ENCODE measurements around the gene PAN3. TPM values are rescaled to one million over a fixed set of nuclear protein-coding genes. Genes with fewer than 3 reads are reported as not detected.
A peak's percentile ranks its signal among the peaks of the same experiment; 100 is the strongest.
"Not testable (repeated sequence)": the region's sequence is repeated elsewhere in the genome, so short reads cannot be mapped to it uniquely, and the experiment has no call there.

Gene PAN3
- total RNA-seq, 2 donors from 2014 or later, result 38.2 to 42.6 TPM

DNA sequence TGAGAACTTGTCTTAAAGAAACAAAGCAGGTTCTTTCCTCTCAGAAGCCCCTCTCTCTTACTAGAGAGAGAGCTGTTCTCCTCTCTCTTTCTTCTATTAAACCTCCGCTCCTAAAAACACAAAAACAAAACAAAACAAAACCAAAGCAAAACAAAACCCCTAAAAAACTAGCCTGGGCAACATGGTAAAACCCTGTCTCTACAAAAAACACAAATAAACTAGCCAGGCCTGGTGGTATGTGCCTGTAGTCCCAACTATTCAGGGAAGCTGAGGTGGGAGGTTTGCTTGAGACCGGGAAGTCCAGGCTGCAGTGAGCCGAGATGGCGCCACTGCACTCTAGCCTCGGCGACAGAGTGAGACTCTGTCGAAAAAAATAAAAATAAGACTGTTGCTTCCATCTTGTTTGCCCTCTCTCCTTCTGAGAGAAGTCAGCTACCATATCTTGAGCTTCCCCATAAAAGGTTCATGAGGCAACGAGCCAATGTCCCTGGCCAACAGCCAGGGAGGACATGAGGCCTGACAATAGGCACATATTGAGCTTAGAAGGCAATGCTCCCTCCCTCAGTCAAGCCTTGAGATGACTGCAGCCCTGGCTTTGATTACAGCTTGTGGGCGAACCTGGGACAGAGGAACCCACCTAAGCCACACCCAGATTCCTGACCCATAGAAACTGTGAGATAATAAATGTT, 20.5 kb upstream of the PAN3 start:
- Mint-ChIP-seq H3K27me3 (ENCODE audit: low read depth) (no peaks in the 10 kb centered on the region), H3K4me3 (no peak overlapping the region), H3K36me3 (ENCODE audit: insufficient read depth in 2 of 2) (no peaks in the 10 kb centered on the region), H3K27ac (no peak overlapping the region), H3K4me1 (ENCODE audit: low read depth) (peaks cover 12% of the 10 kb centered on the region), H3K9me3 (no peaks in the 10 kb centered on the region)
- no peak for ATAC-seq (replicated peaks in 1 of 2)
- DNase-seq, result no peak

DNA sequence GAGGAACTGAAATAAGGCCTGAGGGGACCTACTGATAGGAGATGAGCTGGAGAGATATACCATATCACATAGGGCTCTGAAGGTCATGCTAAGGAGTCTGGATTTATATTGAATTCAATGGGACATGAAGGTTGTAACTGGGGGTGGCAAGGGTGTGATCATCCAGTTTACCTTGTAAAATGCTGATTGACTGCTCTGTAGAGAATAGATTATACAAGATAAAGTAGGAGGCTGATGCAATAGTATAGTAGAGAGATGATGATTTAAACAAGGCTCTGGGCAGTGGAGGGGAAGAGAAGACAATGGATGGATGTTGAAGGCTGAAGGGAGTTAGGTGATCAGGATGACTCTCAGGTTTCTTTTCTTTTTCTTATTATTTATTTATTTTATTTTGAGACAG, 18.0 kb upstream of the PAN3 start:
- no peak overlapping the region for H3K4me3 Mint-ChIP-seq
- DNase-seq (no peak), ATAC-seq (replicated peaks in 1 of 2) (no peak)
- no peaks in the 10 kb centered on the region for H3K27me3 Mint-ChIP-seq (ENCODE audit: low read depth)
- H3K27ac Mint-ChIP-seq, result no peak overlapping the region
- H3K36me3 Mint-ChIP-seq (ENCODE audit: insufficient read depth in 2 of 2), result no peaks in the 10 kb centered on the region
- H3K9me3 Mint-ChIP-seq, result no peaks in the 10 kb centered on the region
- H3K4me1 Mint-ChIP-seq (ENCODE audit: low read depth), result peaks cover 12% of the 10 kb centered on the region

DNA sequence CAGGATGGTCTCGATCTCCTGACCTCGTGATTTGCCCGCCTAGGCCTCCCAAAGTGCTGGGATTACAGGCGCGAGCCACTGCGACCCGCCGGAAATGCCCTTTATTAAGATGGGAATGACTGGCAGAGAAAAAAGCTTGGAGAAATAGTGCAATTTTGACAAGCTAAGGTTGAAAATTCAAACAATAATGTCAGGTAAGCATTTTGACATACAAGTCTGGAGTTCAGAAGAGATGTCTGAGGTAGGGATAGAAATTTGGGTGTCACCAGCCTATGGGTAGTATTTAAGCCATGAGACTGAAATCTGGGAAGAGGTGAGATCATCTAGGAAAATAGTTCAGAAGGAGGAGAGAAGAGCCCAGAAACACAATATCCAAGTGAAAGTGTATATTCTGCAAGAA, 17.1 kb upstream of the PAN3 start:
- H3K27ac Mint-ChIP-seq, result no peak overlapping the region
- no peak for ATAC-seq (replicated peaks in 1 of 2)
- H3K9me3 Mint-ChIP-seq, result no peaks in the 10 kb centered on the region
- H3K4me1 Mint-ChIP-seq (ENCODE audit: low read depth), result peaks cover 12% of the 10 kb centered on the region
- no peak for DNase-seq
- H3K36me3 Mint-ChIP-seq (ENCODE audit: insufficient read depth in 2 of 2), result no peaks in the 10 kb centered on the region
- H3K4me3 Mint-ChIP-seq, result no peak overlapping the region
- no peaks in the 10 kb centered on the region for H3K27me3 Mint-ChIP-seq (ENCODE audit: low read depth)

DNA sequence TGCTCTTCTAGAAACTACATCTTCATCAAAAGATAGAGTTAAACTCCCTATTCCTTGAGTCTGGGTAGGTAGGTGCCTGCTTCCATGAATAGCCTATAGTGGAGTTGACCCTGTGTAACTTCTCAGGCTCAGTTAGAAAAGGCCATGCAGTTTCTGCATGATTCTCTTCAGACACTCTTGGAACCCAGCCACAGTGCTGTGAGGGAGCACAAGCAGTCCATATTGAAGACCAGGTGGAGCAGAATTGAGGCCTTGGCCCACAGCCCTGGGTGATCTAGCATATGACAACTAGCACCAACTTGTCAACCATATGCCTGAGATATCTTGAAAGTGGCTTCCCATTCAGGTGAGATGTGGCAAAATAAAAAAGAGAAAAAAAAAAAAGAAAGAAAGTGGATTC, 10.3 kb upstream of the PAN3 start:
- Mint-ChIP-seq H3K36me3 (ENCODE audit: insufficient read depth in 2 of 2) (no peaks in the 10 kb centered on the region), H3K9me3 (no peaks in the 10 kb centered on the region), H3K4me1 (ENCODE audit: low read depth) (no peaks in the 10 kb centered on the region), H3K27ac (no peak overlapping the region), H3K27me3 (ENCODE audit: low read depth) (no peaks in the 10 kb centered on the region), H3K4me3 (no peak overlapping the region)
- no peak for DNase-seq
- ATAC-seq (replicated peaks in 1 of 2), result no peak

DNA sequence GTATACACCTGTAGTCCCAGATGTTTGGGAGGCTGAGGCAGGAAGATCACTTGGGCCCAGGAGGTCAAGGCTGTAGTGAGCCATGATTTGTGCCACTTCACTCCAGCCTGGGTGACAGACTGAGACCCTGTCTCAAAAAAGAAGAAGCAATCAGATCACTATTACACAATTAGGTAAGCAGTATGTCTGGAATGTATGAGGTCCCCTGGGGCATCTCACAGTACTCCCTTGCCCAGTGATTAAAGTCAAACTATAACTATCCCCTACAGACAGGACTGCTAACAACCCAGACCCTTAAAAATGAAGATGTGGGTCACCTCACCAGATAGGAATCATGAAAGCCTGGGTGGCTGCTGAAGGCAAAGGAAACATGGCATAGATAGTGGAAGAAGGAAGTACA, 9.4 kb upstream of the PAN3 start:
- H3K27ac Mint-ChIP-seq, result no peak overlapping the region
- DNase-seq, result no peak
- H3K27me3 Mint-ChIP-seq (ENCODE audit: low read depth), result no peaks in the 10 kb centered on the region
- H3K36me3 Mint-ChIP-seq (ENCODE audit: insufficient read depth in 2 of 2), result no peaks in the 10 kb centered on the region
- H3K4me1 Mint-ChIP-seq (ENCODE audit: low read depth), result no peaks in the 10 kb centered on the region
- no peaks in the 10 kb centered on the region for H3K9me3 Mint-ChIP-seq
- no peak for ATAC-seq (replicated peaks in 1 of 2)
- no peak overlapping the region for H3K4me3 Mint-ChIP-seq

DNA sequence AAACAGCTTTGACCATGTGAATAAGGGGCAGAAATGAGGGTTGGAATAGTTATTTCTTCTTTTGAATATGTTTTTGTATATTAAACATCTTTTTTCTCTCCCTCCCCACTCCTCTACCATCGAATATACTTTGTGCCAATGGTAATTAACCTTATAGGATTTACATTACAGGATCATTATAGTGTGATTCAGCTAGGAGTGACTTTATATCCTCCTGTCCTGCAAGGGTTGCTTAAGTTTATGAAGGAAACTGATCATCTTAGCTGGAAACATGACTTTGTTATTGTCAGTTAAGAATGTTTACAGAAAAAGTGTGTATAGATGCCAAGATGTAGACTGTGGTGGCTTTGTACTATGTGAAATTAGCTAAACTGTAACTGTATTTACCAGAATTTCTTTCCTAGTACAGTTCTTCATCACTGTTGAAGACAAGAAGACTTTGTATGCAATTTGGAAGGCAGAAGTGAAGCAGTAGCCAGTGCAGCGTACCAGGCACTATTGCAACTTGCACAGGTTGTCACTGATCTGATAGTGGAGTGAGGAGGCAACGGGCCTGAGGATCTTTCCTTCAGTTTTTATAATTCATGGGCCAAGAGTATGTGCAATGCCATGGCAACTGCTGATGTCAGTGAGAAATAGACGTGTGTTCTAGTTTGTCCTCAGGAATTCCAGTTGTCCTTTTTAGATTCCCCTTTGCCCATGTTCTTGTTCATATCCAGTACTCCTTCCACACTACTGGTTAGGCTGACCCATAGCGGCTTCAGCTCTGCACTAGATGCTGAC, 8.2 kb upstream of the PAN3 start:
- H3K36me3 Mint-ChIP-seq (ENCODE audit: insufficient read depth in 2 of 2), result no peaks in the 10 kb centered on the region
- no peaks in the 10 kb centered on the region for H3K9me3 Mint-ChIP-seq
- no peaks in the 10 kb centered on the region for H3K4me1 Mint-ChIP-seq (ENCODE audit: low read depth)
- ATAC-seq (replicated peaks in 1 of 2), result no peak
- no peak for DNase-seq
- H3K27me3 Mint-ChIP-seq (ENCODE audit: low read depth), result no peaks in the 10 kb centered on the region
- no peak overlapping the region for H3K4me3 Mint-ChIP-seq
- no peak overlapping the region for H3K27ac Mint-ChIP-seq

DNA sequence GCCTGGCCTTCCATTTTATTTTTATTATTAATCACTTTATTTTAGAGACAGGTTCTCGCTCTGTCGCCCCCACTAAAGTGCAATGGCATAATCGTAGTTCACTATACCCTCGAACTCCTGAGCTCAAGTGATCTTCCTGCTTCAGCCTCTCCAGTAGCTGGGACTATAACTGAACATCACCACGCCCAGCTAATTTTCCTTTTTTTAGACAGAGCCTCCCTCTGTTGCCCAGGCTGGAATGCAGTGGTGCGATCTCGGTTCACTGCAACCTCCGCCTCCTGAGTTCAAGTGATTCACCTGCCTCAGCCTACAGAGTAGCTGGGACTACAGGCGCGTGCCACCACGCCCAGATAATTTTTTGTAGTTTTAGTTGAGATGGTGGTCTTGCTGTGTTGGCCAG, 6.7 kb upstream of the PAN3 start:
- Mint-ChIP-seq H3K4me1 (ENCODE audit: low read depth) (peaks cover 12% of the 10 kb centered on the region), H3K4me3 (no peak overlapping the region), H3K36me3 (ENCODE audit: insufficient read depth in 2 of 2) (no peaks in the 10 kb centered on the region), H3K27me3 (ENCODE audit: low read depth) (no peaks in the 10 kb centered on the region), H3K9me3 (no peaks in the 10 kb centered on the region), H3K27ac (no peak overlapping the region)
- no peak for ATAC-seq (replicated peaks in 1 of 2)
- no peak for DNase-seq

DNA sequence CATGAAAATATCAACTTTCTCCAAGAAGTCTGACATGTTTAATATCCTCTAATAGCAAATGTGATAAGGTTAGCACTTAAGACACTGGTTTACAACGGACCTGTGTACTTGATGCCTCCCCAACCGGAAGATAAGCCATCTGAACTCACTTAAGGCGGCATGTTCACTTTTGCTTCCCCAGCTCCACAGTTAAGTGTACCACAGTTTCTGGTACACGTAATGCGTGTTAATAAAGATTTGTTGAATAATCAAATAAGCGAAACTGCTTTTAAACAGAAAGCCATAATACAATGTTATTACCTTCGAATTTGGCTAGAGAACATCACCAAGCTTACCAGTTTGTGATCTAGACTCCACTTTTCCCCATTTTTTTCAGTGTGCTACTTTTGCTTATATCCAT, 1.4 kb upstream of the PAN3 start:
- DNase-seq (peak in 1 of 2 donors; percentile 4), ATAC-seq (replicated peaks in 1 of 2) (no peak)
- Mint-ChIP-seq H3K4me1 (ENCODE audit: low read depth) (peaks cover 50% of the 10 kb centered on the region), H3K27me3 (ENCODE audit: low read depth) (no peaks in the 10 kb centered on the region), H3K27ac (peak overlapping the region; percentile 100), H3K36me3 (ENCODE audit: insufficient read depth in 2 of 2) (peaks cover 4% of the 10 kb centered on the region in 2 donors), H3K9me3 (no peaks in the 10 kb centered on the region), H3K4me3 (peak overlapping the region; percentile 85 to 95)

DNA sequence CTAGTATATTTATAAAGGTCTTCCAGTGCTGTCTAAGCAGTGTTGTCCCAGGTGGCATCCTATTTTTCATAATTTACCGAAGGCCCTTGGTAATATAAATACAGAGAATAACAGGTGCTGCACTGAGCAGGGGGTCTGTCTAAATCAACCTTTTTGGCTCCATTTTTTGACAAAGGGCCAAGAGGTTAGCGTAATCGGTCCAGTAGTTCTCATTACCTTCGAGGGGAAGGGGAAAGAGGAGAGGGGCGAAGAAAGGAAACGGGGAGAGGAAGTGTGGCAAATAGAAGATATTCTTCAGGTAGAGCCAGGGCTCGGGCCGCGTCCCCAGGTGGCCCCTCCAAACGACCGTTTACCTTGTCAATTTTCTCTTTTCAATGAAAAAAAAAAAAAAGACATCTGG, 749 bp upstream of the PAN3 start:
- ATAC-seq (replicated peaks in 1 of 2) (no peak), DNase-seq (no peak)
- peaks cover 57% of the 10 kb centered on the region for H3K4me1 Mint-ChIP-seq (ENCODE audit: low read depth)
- peak overlapping the region; percentile 85 to 95 for H3K4me3 Mint-ChIP-seq
- H3K27me3 Mint-ChIP-seq (ENCODE audit: low read depth), result no peaks in the 10 kb centered on the region
- H3K9me3 Mint-ChIP-seq, result no peaks in the 10 kb centered on the region
- H3K27ac Mint-ChIP-seq, result peak overlapping the region; percentile 100
- H3K36me3 Mint-ChIP-seq (ENCODE audit: insufficient read depth in 2 of 2), result peaks cover 4% of the 10 kb centered on the region in 2 donors

DNA sequence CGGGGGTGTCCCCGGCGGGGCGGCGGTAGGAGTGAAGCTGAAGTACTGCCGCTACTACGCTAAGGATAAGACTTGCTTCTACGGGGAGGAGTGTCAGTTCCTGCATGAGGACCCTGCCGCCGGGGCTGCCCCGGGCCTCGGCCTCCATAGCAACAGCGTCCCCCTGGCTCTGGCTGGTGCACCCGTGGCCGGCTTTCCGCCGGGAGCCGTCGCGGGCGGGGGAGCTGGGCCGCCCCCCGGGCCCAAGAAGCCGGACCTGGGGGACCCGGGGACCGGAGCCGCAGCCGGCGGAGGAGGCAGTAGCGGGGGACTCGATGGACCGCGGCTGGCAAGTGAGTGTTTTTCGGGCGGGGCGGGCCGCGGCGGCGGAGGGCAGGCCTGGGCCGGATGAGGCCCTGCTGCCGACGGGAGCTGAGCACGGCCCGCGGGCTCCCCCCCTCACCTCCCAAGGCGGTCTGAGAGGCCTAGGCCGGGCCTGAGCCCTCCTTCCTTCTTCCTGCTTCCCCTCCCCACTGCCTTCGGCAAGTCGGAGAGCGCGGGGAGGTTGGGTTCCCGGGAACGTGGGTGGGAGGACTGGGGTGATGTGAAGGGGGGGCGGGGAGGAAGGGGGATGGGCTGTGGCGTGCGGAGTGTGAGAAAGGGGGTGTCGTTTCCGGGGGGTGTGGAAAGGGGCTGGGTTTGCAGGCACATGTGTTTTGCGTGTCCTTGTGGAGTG, 568 bp downstream of the PAN3 start:
- H3K27ac Mint-ChIP-seq, result peak overlapping the region; percentile 78
- H3K4me1 Mint-ChIP-seq (ENCODE audit: low read depth), result peaks cover 64% of the 10 kb centered on the region
- no peaks in the 10 kb centered on the region for H3K9me3 Mint-ChIP-seq
- peak overlapping the region; percentile 85 to 95 for H3K4me3 Mint-ChIP-seq
- peaks cover 4 to 5% of the 10 kb centered on the region in 2 donors for H3K36me3 Mint-ChIP-seq (ENCODE audit: insufficient read depth in 2 of 2)
- H3K27me3 Mint-ChIP-seq (ENCODE audit: low read depth), result no peaks in the 10 kb centered on the region
- peak; percentile 75 to 77 for ATAC-seq (replicated peaks in 1 of 2)
- DNase-seq, result peak; percentile 83 to 87

DNA sequence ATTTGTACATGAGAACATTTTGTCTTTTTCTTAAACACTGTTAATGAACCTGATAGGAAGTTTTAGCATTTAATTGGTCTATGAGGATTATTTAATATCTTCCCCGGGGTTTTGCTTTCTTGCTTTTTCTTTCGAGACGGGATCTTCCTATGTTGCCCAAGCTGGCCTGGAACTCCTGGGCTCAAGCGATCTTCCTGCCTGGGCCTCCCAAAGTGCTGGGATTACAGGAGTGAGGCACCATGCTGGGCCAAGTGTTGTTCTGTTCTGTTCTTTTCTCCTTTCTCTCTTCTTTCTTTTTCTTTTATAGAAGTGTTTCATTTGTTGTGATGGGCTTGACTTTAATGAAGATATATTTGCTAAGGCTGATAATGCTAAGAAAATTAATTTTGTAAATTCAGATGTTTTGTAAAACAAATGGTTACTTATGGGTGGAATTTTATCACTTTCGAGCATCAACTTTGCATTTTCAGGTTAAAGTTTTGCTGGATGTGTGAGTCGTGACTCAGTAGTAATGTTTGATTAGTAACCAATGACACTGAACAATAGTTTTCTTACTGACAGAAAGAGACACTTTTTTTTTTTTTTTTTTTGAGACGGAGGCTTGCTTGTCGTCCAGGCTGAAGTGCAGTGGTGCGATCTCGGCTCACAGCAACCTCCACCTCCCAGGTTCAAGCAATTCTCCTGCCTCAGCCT, 2.2 kb downstream of the PAN3 start:
- H3K4me1 Mint-ChIP-seq (ENCODE audit: low read depth), result peaks cover 68% of the 10 kb centered on the region
- H3K27me3 Mint-ChIP-seq (ENCODE audit: low read depth), result no peaks in the 10 kb centered on the region
- H3K9me3 Mint-ChIP-seq, result no peaks in the 10 kb centered on the region
- peaks cover 4 to 5% of the 10 kb centered on the region in 2 donors for H3K36me3 Mint-ChIP-seq (ENCODE audit: insufficient read depth in 2 of 2)
- peak overlapping the region; percentile 78 for H3K27ac Mint-ChIP-seq
- ATAC-seq (replicated peaks in 1 of 2), result no peak
- H3K4me3 Mint-ChIP-seq, result peak overlapping the region; percentile 85 to 95
- no peak for DNase-seq

DNA sequence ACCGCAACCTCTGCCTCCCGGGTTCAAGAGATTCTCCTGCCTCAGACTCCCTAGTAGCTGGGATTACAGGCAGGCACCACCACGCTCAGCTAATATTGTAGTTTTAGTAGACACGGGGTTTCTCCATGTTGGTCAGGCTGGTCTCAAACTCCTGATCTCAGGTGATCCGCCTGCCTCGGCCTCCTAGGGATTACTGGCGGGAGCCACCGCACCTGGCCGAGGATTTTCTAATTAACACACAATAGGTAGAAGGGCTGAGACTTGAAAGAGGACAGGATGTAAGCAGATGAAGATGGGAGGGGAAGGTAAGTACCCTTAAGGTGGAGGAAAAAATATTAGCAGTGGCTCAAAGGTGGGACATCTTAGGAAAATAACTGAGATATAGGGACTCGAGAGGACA, 3.2 kb downstream of the PAN3 start:
- not testable (repeated sequence) for H3K27ac Mint-ChIP-seq; H3K27me3 Mint-ChIP-seq (ENCODE audit: low read depth); ATAC-seq (replicated peaks in 1 of 2); H3K36me3 Mint-ChIP-seq (ENCODE audit: insufficient read depth in 2 of 2); H3K9me3 Mint-ChIP-seq; DNase-seq
- Mint-ChIP-seq H3K4me1 (ENCODE audit: low read depth) (peaks cover 67% of the 10 kb centered on the region), H3K4me3 (peak overlapping the region; percentile 42 to 86)

DNA sequence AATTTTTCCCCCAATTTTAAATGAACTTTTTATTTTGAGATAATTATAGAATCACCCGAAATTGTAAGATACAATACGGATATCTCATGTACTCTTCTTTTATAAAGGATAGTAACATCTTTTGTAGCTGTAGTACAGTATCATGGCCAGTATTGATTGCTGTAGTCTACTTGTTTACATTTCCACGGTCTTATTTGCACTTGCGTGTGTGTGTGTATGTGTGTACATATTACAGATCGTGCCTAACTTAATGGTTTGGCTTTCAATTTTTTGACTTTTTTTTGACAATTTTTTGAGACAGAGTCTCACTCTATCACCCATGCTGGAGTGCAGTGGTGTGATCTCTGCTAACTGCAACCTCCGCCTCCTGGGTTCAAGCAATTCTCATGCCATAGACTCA, 6.7 kb downstream of the PAN3 start:
- DNase-seq (no peak), ATAC-seq (replicated peaks in 1 of 2) (no peak)
- peaks cover 1 to 2% of the 10 kb centered on the region in 2 donors for H3K36me3 Mint-ChIP-seq (ENCODE audit: insufficient read depth in 2 of 2)
- no peaks in the 10 kb centered on the region for H3K9me3 Mint-ChIP-seq
- peaks cover 78% of the 10 kb centered on the region for H3K4me1 Mint-ChIP-seq (ENCODE audit: low read depth)
- no peaks in the 10 kb centered on the region for H3K27me3 Mint-ChIP-seq (ENCODE audit: low read depth)
- H3K4me3 Mint-ChIP-seq, result no peak overlapping the region
- H3K27ac Mint-ChIP-seq, result no peak overlapping the region
